Measurements from ENCODE around the gene PAXX.

Gene PAXX

DNA sequence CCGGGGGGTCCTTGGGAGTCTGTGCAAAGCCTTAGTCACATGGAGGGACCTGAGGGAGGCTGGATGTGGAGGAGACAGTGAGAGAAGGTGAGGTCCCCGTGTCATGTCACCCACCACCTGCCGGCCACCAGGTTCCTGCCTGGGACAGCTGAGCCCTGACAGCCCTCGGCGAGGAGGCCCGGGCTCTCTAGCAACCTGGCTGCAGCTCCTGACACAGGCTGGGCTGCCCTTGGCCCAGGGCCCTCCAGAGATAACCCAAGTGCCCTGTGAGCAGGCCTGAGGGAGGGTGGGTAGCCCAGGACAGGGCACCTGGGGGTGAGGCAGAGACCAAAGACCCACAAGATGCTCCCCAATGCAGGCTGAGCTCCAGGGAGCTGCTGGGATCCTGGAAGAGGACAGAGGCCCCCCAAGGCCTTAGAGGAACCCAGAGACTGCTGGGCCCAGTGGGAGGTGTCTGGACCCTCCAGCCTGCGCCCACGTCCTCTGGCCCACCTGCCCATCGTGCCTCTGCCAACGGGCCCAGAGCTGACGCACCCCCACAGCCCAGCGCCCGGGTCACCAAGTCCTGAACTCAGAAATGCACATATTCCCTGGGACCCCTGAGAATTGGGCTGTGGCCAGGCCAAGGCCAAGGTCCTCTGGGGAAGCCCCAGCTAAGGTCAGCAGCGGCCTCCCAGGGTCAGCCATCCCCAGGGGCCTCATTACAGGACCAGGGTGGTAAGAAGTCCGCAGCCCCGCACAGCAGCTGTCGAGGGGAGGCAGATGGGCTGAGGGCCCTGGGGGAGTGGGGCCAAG lies 23.7 kb upstream of the PAXX start:
- DNase-seq: no peak

DNA sequence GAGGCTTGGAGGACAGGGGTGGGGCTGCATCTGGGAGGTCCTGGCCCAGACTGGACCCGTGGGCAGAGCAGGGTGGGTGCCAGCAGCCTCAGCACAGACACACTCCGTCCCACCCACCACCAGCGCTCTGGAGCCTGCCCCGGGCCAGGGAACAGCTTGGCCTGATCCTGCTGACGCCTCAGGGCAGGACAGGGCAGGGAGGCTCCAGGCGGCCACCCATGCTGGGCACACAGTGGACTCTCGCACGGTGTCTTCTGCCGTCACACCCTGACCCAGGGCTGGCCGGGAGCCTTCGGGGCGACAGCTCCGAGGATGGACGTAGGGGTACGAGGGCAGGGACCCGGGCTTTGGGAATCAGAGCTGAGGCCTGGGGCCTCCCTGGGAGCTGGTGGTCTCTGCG lies 23.1 kb upstream of the PAXX start:
- DNase-seq: no peak

GRCh38 chr9:136969774-136970173 lies 22.4 kb upstream of the PAXX start:
- no peak for DNase-seq

GRCh38 chr9:136970361-136970760 lies 21.9 kb upstream of the PAXX start:
- no peak for DNase-seq

GRCh38 chr9:136971746-136972145 lies 20.5 kb upstream of the PAXX start:
- DNase-seq: no peak

DNA sequence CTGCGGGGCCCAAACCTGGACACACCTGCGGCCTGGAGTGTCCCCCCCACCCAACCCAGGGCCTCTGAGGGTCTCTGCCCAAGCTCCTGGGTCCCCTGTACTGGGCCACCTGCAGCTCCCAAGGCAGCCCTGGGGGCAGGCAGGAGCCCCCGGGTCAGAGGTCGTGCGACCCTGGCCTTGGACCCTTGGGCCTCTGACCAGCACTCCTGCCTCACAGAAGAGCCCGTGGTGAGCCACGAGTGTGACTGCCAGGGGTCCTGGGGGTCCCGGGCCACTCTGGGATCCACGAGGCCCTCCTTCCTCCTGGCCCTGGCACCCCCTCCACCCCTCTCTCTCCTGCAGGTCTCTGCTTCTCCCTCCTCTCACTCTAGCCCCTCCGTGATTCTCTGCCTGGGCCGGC lies 19.9 kb upstream of the PAXX start:
- DNase-seq: no peak

- DNase-seq: no peak
Measured at GRCh38 chr9:136972743-136973142, 19.5 kb upstream of the PAXX start.

- no peak for DNase-seq
Measured at GRCh38 chr9:136973618-136974617, 18.3 kb upstream of the PAXX start.

DNA sequence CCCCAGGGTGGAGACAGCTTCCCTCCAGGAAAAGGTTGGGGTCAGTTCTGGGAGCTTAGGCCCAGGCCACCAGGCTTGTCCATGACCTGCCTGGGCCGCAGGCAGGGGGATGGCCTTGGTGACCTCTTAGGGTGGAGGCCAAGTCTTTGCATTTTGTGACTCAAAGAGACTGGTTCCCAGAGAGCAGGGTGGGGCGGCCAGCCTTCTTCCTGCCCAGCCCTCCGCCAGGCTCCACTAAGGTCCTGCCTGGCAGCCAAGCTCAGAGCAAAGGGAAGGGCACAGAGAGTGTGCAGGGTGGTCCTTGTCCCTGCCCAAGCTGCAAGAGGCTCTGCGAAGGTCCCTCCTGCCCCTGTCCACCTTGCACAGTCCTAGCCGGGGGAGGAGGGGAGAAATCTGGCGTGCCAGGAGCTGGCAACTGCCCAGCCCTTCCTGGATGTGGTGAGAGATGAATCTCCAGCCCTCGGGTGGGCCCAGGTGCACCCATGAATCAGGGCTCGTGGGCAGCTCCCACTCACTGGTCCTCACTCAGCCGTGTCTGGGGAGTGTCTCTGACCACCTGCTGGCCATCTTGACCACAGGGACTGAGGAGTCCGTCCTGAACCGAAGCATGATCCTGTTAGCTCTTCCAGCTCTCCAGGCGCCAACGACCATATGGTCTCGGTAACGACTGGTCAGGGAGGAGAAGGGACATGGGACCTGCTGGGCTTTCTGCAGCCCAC lies 17.2 kb upstream of the PAXX start:
- no peak for DNase-seq

- DNase-seq: no peak
Measured at GRCh38 chr9:136975644-136976043, 16.6 kb upstream of the PAXX start.

GRCh38 chr9:136977223-136977622 lies 15.0 kb upstream of the PAXX start, which contains the start of gene PTGDS:
TSS of gene PTGDS (plus strand) at chr9:136977504. CDS start at chr9:136977579, 75 bp downstream.
- no peak for DNase-seq

DNA sequence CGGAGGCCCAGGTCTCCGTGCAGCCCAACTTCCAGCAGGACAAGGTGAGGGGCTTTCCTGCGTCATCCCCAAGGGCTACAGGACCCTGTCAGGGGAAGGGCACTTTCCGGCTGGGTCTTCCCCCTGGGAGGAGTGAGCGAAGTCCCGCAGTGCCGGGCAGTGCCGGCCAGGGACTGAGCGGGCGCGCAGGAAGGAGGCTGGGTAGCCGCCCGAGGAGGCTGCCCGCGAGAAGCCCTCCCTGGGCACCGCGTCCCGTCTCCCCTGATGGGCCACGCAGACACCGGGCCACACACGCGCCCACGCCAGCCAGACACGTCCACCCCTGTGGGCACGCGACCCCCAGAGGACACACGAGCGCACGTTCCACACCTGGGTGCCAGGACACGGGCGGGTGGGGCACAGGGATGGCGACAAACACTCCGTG lies 14.6 kb upstream of the PAXX start:
- no peak for DNase-seq

DNA sequence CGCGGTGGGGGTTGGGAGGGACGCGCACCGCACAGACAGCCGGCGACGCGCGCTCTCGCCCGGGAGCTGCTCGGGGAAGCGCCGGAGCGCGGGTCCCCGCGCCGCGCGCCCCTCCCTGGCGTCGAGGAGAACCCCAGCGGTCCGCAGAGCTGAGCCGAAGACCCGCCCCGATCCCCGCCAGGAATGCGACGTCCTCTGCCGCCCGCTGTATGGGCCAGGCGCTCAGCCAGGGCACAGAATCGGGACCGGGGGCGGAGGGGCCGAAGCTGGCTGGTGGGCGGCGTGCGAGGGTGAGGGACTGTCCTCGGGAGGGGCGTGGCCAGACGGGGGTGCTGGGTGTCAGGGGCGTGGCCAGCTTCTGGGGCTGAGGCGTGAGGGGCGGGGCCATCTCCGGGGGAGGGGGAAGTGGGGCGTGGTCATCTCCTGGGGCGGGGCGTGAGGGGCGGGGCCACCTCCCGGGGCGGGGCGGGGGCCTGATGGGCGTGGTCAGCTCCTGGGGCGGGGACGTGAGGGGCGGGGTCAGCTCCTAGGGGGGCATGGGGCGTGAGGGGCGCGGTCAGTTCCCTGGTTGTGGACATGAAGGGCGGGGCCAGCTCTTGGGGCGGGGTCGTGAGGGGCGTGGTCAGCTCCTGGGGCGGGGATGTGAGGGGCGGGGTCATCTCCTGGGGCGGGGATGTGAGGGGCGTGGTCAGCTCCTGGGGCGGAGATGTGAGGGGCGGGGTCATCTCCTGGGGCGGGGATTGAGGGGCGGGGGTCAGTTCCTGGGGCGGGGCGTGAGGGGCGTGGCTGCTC lies 14.0 kb upstream of the PAXX start:
- peak; percentile 63 for DNase-seq

- DNase-seq: no peak
Measured at GRCh38 chr9:136978865-136979544, 13.2 kb upstream of the PAXX start.

- DNase-seq: no peak
Measured at GRCh38 chr9:136979769-136980587, 12.2 kb upstream of the PAXX start.

DNA sequence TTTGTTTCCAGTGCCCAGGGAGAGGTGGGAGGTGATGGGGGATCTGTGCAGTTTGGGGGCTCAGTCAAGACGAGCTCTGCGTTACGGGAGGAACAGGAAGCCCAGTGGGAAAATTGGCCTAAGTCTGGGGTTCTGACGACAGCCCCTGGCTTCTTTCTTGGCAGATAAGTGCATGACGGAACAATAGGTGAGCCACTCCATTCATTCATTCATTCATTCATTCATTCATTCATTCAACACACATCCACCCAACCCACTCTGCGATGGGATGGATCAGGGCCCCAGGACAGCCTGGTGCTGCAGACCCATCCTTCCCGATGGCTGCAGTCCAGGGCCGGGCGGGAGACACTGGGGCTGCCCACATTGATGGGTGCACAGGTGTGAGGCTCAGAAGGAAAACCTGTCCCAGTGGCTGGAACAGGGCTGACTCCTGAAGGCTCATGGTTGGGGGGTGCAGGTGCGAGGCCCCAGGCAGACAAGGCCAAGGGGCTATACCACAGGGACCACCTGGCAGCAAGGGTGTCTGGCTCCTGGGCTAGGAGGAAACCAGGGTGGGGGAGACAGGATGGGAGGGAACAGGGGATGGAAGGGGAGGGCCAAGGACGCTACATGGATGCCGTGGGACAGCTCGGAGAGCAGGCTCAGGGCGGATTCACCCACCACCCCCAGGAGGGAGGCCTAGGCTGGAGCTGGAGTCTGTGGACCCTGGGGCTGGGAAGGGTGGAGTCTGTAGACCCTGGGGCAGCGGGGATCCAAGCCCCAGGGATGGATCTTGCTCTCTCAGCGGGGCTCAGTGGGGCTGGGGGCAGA lies 11.3 kb upstream of the PAXX start:
- no peak for DNase-seq

DNA sequence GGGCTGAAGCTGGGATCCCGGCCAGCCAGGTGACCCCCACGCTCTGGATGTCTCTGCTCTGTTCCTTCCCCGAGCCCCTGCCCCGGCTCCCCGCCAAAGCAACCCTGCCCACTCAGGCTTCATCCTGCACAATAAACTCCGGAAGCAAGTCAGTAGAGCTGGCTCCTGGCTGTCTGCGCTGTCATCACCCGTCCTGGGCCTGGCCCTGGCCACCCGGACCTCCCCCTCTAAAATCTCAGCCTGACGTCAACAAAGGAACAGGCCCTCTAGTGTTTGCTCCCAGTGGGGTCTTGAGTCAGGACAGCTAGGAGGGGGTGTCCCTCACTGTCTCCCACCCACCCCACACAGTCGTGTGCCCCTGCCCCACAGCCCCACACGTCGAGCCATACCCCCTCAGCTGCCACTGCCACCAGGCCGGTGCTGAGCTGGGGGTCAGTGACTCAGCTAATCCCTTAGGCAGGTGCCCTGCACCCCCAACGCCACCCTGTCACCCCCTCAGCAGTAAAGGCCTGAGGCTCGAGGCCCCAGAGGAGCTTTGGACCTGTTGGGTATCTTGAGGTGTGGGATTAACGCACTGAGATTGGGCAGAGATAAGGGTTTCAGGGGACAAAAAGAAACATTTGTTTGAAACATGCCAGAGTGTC lies 10.5 kb upstream of the PAXX start:
- no peak for DNase-seq

GRCh38 chr9:136982232-136983051 lies 9.8 kb upstream of the PAXX start, which contains the start of gene LCNL1:
TSS of gene LCNL1 (plus strand) at chr9:136982993. CDS start at chr9:136983587, 594 bp downstream.
- DNase-seq: no peak

All from NCI-H146 (cell line).